ENCODE results near the gene WFDC2.
A peak's percentile ranks its signal among the peaks of the same experiment; 100 is the strongest.

WFDC2 gene

GRCh38 chr20:45469336-45470261 lies at the start of gene WFDC2:
Gene WFDC2 (plus strand): TSS chr20:45469753. CDS start chr20:45469782, 29 bp downstream.
- DNase-seq (ENCODE audit: low spot score) = peak; percentile 63

GRCh38 chr20:45420125-45420524 lies 49.4 kb upstream of the WFDC2 start:
- DNase-seq (ENCODE audit: low spot score) = no peak

GRCh38 chr20:45423700-45424099 lies 45.9 kb upstream of the WFDC2 start:
- DNase-seq (ENCODE audit: low spot score) = no peak

- DNase-seq (ENCODE audit: low spot score) = no peak
Observed at GRCh38 chr20:45425561-45425960, 44.0 kb upstream of the WFDC2 start.

GRCh38 chr20:45426320-45427016 lies 43.1 kb upstream of the WFDC2 start:
- DNase-seq (ENCODE audit: low spot score) = no peak

- DNase-seq (ENCODE audit: low spot score) = no peak
Observed at GRCh38 chr20:45427236-45428149, 42.1 kb upstream of the WFDC2 start.

- DNase-seq (ENCODE audit: low spot score) = no peak
Observed at GRCh38 chr20:45429618-45430017, 39.9 kb upstream of the WFDC2 start.

- no peak for DNase-seq (ENCODE audit: low spot score)
Observed at GRCh38 chr20:45432294-45432693, 37.3 kb upstream of the WFDC2 start.

GRCh38 chr20:45433316-45433715 lies 36.2 kb upstream of the WFDC2 start:
- DNase-seq (ENCODE audit: low spot score) = peak; percentile 80

- DNase-seq (ENCODE audit: low spot score) = no peak
Observed at GRCh38 chr20:45433976-45434375, 35.6 kb upstream of the WFDC2 start.

- peak; percentile 94 for DNase-seq (ENCODE audit: low spot score)
Observed at GRCh38 chr20:45436732-45437485, 32.6 kb upstream of the WFDC2 start.

- DNase-seq (ENCODE audit: low spot score) = no peak
Observed at GRCh38 chr20:45440424-45440823, 29.1 kb upstream of the WFDC2 start.

GRCh38 chr20:45440891-45441685 lies 28.5 kb upstream of the WFDC2 start:
- no peak for DNase-seq (ENCODE audit: low spot score)

GRCh38 chr20:45441746-45442145 lies 27.8 kb upstream of the WFDC2 start:
- no peak for DNase-seq (ENCODE audit: low spot score)

- no peak for DNase-seq (ENCODE audit: low spot score)
Observed at GRCh38 chr20:45444050-45444449, 25.5 kb upstream of the WFDC2 start.

- peak; percentile 61 for DNase-seq (ENCODE audit: low spot score)
Observed at GRCh38 chr20:45445805-45446562, 23.6 kb upstream of the WFDC2 start.

GRCh38 chr20:45448270-45448669 lies 21.3 kb upstream of the WFDC2 start:
- DNase-seq (ENCODE audit: low spot score) = no peak

- DNase-seq (ENCODE audit: low spot score) = no peak
Observed at GRCh38 chr20:45449528-45449927, 20.0 kb upstream of the WFDC2 start.

- peak; percentile 66 for DNase-seq (ENCODE audit: low spot score)
Observed at GRCh38 chr20:45450097-45450818, 19.3 kb upstream of the WFDC2 start.

All from SW480 (cell line).